ENCODE results near the gene COX17.

COX17 gene

GRCh38 chr3:119676771-119677640, at the start of gene COX17:
Gene COX17, minus strand, starts transcription at chr3:119677406. Its CDS starts 96 bp downstream, at chr3:119677310.
- peak within 1 kb of the TSS; percentile 94 for H3K27ac ChIP-seq
- TF ChIP-seq ZFX (IDR thresholded peaks at IDR 0.05; ENCODE audit: borderline replicate concordance) (no peak), CTCF (IDR thresholded peaks at IDR 0.05) (no peak)

- no peak overlapping the region for H3K27ac ChIP-seq
Observed at GRCh38 chr3:119726909-119727308, 49.7 kb upstream of the COX17 start.

GRCh38 chr3:119723022-119723421, 45.8 kb upstream of the COX17 start:
- H3K27ac ChIP-seq, result no peak overlapping the region
- TF ChIP-seq ZFX (IDR thresholded peaks at IDR 0.05; ENCODE audit: borderline replicate concordance) (no peak), CTCF (IDR thresholded peaks at IDR 0.05) (no peak)

More at GRCh38 chr3:119726909-119727308, 49.7 kb upstream of the COX17 start:
- no peak for TF ChIP-seq CTCF (IDR thresholded peaks at IDR 0.05)
- no peak for TF ChIP-seq ZFX (IDR thresholded peaks at IDR 0.05; ENCODE audit: borderline replicate concordance)

GRCh38 chr3:119717520-119717919, 40.3 kb upstream of the COX17 start:
- no peak overlapping the region for H3K27ac ChIP-seq
- TF ChIP-seq CTCF (IDR thresholded peaks at IDR 0.05) (no peak), ZFX (IDR thresholded peaks at IDR 0.05; ENCODE audit: borderline replicate concordance) (no peak)

GRCh38 chr3:119716998-119717397, 39.8 kb upstream of the COX17 start:
- TF ChIP-seq ZFX (IDR thresholded peaks at IDR 0.05; ENCODE audit: borderline replicate concordance) (no peak), CTCF (IDR thresholded peaks at IDR 0.05) (no peak)
- H3K27ac ChIP-seq, result no peak overlapping the region

- TF ChIP-seq CTCF (IDR thresholded peaks at IDR 0.05) (no peak), ZFX (IDR thresholded peaks at IDR 0.05; ENCODE audit: borderline replicate concordance) (no peak)
- H3K27ac ChIP-seq, result no peak overlapping the region
Observed at GRCh38 chr3:119715105-119715504, 37.9 kb upstream of the COX17 start.

GRCh38 chr3:119703820-119704531, 26.8 kb upstream of the COX17 start:
- H3K27ac ChIP-seq, result no peak overlapping the region
- TF ChIP-seq ZFX (IDR thresholded peaks at IDR 0.05; ENCODE audit: borderline replicate concordance) (no peak), CTCF (IDR thresholded peaks at IDR 0.05) (no peak)
